WTC11 (cell line): ENCODE measurements around the gene FBXO21. TPM values are rescaled to one million over a fixed set of nuclear protein-coding genes. Genes with fewer than 3 reads are reported as not detected.
"Not testable (repeated sequence)": the region's sequence is repeated elsewhere in the genome, so short reads cannot be mapped to it uniquely, and the experiment has no call there.

Source experiments
- ATAC-seq: fragments of 200-7000 bp; cut with Tn5 transposase; 2 replicates; pipeline ENCODE4 v1.10.0; 2021; ENCODE audit warnings: mild to moderate bottlenecking, moderate library complexity
- CTCF ChIA-PET: fragments of 300-600 bp; sonication (Branson Sonifier 250); formaldehyde crosslinking; loops from one replicate; lab custom pipeline; 2021; ENCODE audit warnings: antibody characterized with exemption; lab: Charles Lee
- POLR2A ChIA-PET: fragments of 350-600 bp; sonication (Branson Sonifier 250); formaldehyde crosslinking; loops from one replicate; lab custom pipeline; 2021; ENCODE audit warnings: antibody characterized with exemption; lab: Charles Lee
- DNase-seq: peaks from one replicate; pipeline ENCODE4 v3.0.0; 2021; ENCODE audit warnings: low spot score
- H3K27ac Mint-ChIP-seq: 2 replicates; pipeline ENCODE4 v1.8.0; 2021; ENCODE audit warnings: mixed read lengths
- H3K27me3 Mint-ChIP-seq: 2 replicates; pipeline ENCODE4 v1.8.0; 2021; ENCODE audit warnings: low read depth, mild to moderate bottlenecking, moderate library complexity, mixed read lengths
- H3K36me3 Mint-ChIP-seq: 2 replicates; pipeline ENCODE4 v1.8.0; 2021; ENCODE audit warnings: mixed read lengths
- H3K4me1 Mint-ChIP-seq: 2 replicates; pipeline ENCODE4 v1.8.0; 2022; ENCODE audit warnings: mixed read lengths
- H3K4me3 Mint-ChIP-seq: 2 replicates; pipeline ENCODE4 v1.8.0; 2021; ENCODE audit warnings: mild to moderate bottlenecking, moderate library complexity, mixed read lengths
- H3K9me3 Mint-ChIP-seq: 2 replicates; pipeline ENCODE4 v1.8.0; 2021; ENCODE audit warnings: mixed read lengths
- ERG ChIP-seq: fragments of 250-450 bp; sonication (Bioruptor Pico); IDR thresholded peaks from 2 replicates; pipeline ENCODE4 v1.8.0; 2021; ENCODE audit warnings: mild to moderate bottlenecking
- FOXP1 ChIP-seq: sonication (generic); formaldehyde crosslinking; IDR thresholded peaks from 2 replicates; pipeline ENCODE4 v1.8.0; 2022; ENCODE audit warnings: missing genetic modification reagents, mild to moderate bottlenecking, moderate library complexity, borderline replicate concordance
- IRF2 ChIP-seq: sonication (generic); formaldehyde crosslinking; IDR thresholded peaks from 2 replicates; pipeline ENCODE4 v1.8.0; 2022; ENCODE audit warnings: low read depth, missing genetic modification reagents, borderline replicate concordance
- KAT7 ChIP-seq: sonication (generic); formaldehyde crosslinking; IDR thresholded peaks from 2 replicates; pipeline ENCODE4 v1.8.1; 2023; ENCODE audit warnings: missing genetic modification reagents, mild to moderate bottlenecking, borderline replicate concordance
- MYBL2 ChIP-seq: sonication (generic); formaldehyde crosslinking; IDR thresholded peaks from 2 replicates; pipeline ENCODE4 v1.8.1; 2023; ENCODE audit warnings: mild to moderate bottlenecking, moderate library complexity, missing genetic modification reagents
- NR1H2 ChIP-seq: sonication (generic); formaldehyde crosslinking; IDR thresholded peaks from 2 replicates; pipeline ENCODE4 v1.9.0; 2021; ENCODE audit warnings: mild to moderate bottlenecking, moderate library complexity, missing genetic modification reagents
- NR3C1 ChIP-seq: sonication (generic); formaldehyde crosslinking; conservative IDR thresholded peaks from 2 replicates; pipeline ENCODE4 v1.8.1; 2023; ENCODE audit warnings: low read depth, mild to moderate bottlenecking, missing genetic modification reagents
- RORB ChIP-seq: fragments of 250-450 bp; sonication (Bioruptor Pico); IDR thresholded peaks from 2 replicates; pipeline ENCODE4 v1.9.0; 2021; ENCODE audit warnings: mild to moderate bottlenecking
- SOX15 ChIP-seq: fragments of 250-450 bp; sonication (Bioruptor Pico); IDR thresholded peaks from 2 replicates; pipeline ENCODE4 v1.9.0; 2021; ENCODE audit warnings: mild to moderate bottlenecking
- TEAD1 ChIP-seq: sonication (generic); formaldehyde crosslinking; IDR thresholded peaks from 2 replicates; pipeline ENCODE4 v1.8.0; 2022; ENCODE audit warnings: mild to moderate bottlenecking, missing genetic modification reagents
- ZNF317 ChIP-seq: sonication (generic); formaldehyde crosslinking; IDR thresholded peaks from 2 replicates; pipeline ENCODE4 v1.8.1; 2023; ENCODE audit warnings: low read depth, mild to moderate bottlenecking, moderate library complexity, missing genetic modification reagents, borderline replicate concordance
- ZNF416 ChIP-seq: fragments of 250-450 bp; sonication (Bioruptor Pico); IDR thresholded peaks from 2 replicates; pipeline ENCODE4 v1.9.0; 2021; ENCODE audit warnings: mild to moderate bottlenecking, inconsistent platforms
- ZNF512 ChIP-seq: sonication (generic); formaldehyde crosslinking; IDR thresholded peaks from 2 replicates; pipeline ENCODE4 v1.8.1; 2022; ENCODE audit warnings: missing genetic modification reagents, borderline replicate concordance
- total RNA-seq: library from RNA; stranded (reverse); gene quantifications from 3 replicates; pipeline ENCODE4 v1.2.3, GENCODE V29; 2021
- TF ChIP-seq, protein P1 (sequence below): sonication (generic); formaldehyde crosslinking; IDR thresholded peaks from 2 replicates; pipeline ENCODE4 v1.8.0; 2022; ENCODE audit warnings: mild to moderate bottlenecking, missing genetic modification reagents
- TF ChIP-seq, protein P2 (sequence below): sonication (generic); formaldehyde crosslinking; conservative IDR thresholded peaks from 2 replicates; pipeline ENCODE4 v1.8.1; 2023; ENCODE audit warnings: mild to moderate bottlenecking, low read depth, missing genetic modification reagents, moderate library complexity

The FBXO21 gene
- total RNA-seq, 1 experiment from 2014 or later, result 60.3 TPM

GRCh38 chr12:117220947-117221346 is 30.7 kb upstream of the FBXO21 start:
- H3K27ac Mint-ChIP-seq, H3K4me3 Mint-ChIP-seq, H3K4me1 Mint-ChIP-seq, DNase-seq, H3K36me3 Mint-ChIP-seq, H3K9me3 Mint-ChIP-seq, ATAC-seq, POLR2A ChIA-PET, H3K27me3 Mint-ChIP-seq: not testable (repeated sequence)
- CTCF ChIA-PET, result interaction anchor here (1.0 to 2.0 kb wide), 5 partner anchors 11 to 636 kb away, joined by 3 to 7 read pairs (median 3); no protein-coding TSS in a partner anchor

- no peaks in the 10 kb centered on the region for H3K9me3 Mint-ChIP-seq
- no peak overlapping the region for H3K27ac Mint-ChIP-seq
- no peak overlapping the region for H3K4me3 Mint-ChIP-seq
- peaks cover under 1% of the 10 kb centered on the region for H3K4me1 Mint-ChIP-seq
- CTCF ChIA-PET, result interaction anchor here (1.0 kb wide), 1 partner anchor 12 kb away, joined by 3 read pairs; no protein-coding TSS in a partner anchor
- POLR2A ChIA-PET, result no interaction called here
- no peaks in the 10 kb centered on the region for H3K36me3 Mint-ChIP-seq
- TF ChIP-seq, protein P1, sequence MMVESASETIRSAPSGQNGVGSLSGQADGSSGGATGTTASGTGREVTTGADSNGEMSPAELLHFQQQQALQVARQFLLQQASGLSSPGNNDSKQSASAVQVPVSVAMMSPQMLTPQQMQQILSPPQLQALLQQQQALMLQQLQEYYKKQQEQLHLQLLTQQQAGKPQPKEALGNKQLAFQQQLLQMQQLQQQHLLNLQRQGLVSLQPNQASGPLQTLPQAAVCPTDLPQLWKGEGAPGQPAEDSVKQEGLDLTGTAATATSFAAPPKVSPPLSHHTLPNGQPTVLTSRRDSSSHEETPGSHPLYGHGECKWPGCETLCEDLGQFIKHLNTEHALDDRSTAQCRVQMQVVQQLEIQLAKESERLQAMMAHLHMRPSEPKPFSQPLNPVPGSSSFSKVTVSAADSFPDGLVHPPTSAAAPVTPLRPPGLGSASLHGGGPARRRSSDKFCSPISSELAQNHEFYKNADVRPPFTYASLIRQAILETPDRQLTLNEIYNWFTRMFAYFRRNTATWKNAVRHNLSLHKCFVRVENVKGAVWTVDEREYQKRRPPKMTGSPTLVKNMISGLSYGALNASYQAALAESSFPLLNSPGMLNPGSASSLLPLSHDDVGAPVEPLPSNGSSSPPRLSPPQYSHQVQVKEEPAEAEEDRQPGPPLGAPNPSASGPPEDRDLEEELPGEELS (CRISPR knock-in tag), result no peak
- TF ChIP-seq ZNF512 (CRISPR knock-in tag) (no peak), ZNF416 (CRISPR knock-in tag) (no peak), FOXP1 (CRISPR knock-in tag) (no peak), NR3C1 (CRISPR knock-in tag) (no peak), SOX15 (CRISPR knock-in tag) (no peak), MYBL2 (CRISPR knock-in tag) (no peak), ERG (CRISPR knock-in tag) (no peak)
- TF ChIP-seq, protein P2, sequence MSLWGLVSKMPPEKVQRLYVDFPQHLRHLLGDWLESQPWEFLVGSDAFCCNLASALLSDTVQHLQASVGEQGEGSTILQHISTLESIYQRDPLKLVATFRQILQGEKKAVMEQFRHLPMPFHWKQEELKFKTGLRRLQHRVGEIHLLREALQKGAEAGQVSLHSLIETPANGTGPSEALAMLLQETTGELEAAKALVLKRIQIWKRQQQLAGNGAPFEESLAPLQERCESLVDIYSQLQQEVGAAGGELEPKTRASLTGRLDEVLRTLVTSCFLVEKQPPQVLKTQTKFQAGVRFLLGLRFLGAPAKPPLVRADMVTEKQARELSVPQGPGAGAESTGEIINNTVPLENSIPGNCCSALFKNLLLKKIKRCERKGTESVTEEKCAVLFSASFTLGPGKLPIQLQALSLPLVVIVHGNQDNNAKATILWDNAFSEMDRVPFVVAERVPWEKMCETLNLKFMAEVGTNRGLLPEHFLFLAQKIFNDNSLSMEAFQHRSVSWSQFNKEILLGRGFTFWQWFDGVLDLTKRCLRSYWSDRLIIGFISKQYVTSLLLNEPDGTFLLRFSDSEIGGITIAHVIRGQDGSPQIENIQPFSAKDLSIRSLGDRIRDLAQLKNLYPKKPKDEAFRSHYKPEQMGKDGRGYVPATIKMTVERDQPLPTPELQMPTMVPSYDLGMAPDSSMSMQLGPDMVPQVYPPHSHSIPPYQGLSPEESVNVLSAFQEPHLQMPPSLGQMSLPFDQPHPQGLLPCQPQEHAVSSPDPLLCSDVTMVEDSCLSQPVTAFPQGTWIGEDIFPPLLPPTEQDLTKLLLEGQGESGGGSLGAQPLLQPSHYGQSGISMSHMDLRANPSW (CRISPR knock-in tag), result no peak
- TF ChIP-seq, all 79 proteins: peak for 0
- DNase-seq (no peak), ATAC-seq (no peak)
- no peaks in the 10 kb centered on the region for H3K27me3 Mint-ChIP-seq
Measured at GRCh38 chr12:117218149-117218548, 27.9 kb upstream of the FBXO21 start.

DNA sequence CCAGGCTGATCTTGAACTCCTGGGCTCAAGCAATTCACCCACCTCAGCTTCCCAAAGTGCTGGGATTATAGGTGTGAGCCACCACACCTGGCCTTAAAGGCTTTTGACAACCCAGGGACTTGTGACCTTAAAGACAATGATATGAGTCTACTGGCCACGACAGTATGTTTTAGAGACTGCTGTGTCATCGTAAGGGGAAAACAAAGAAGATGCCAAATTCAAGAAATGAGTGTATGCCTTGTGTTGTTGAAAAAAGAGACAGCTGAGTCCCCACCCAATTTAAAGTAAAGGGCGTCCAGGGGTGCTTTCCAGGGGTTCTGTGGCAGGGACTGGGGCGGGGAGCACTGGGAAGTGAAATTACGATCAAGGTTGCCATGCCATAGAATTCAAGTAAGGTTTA is 26.4 kb upstream of the FBXO21 start:
- POLR2A ChIA-PET, result no interaction called here
- no peak for TF ChIP-seq SOX15 (CRISPR knock-in tag)
- TF ChIP-seq NR1H2, result no peak
- no peak for TF ChIP-seq TEAD1 (CRISPR knock-in tag)
- no peak for TF ChIP-seq RORB
- no peak for TF ChIP-seq IRF2 (CRISPR knock-in tag)
- TF ChIP-seq FOXP1 (CRISPR knock-in tag), result no peak
- no peak for TF ChIP-seq KAT7 (CRISPR knock-in tag)
- no peak for TF ChIP-seq ZNF317 (CRISPR knock-in tag)

More for the DNA sequence above, 26.4 kb upstream of the FBXO21 start:
- H3K36me3 Mint-ChIP-seq, result no peaks in the 10 kb centered on the region
- no peak overlapping the region for H3K4me3 Mint-ChIP-seq
- no peak for ATAC-seq
- no peaks in the 10 kb centered on the region for H3K27me3 Mint-ChIP-seq
- no peak for DNase-seq
- no peak overlapping the region for H3K27ac Mint-ChIP-seq
- no peaks in the 10 kb centered on the region for H3K9me3 Mint-ChIP-seq
- CTCF ChIA-PET, result interaction anchor here (0.7 kb wide), 1 partner anchor 455 kb away, joined by 4 read pairs; no protein-coding TSS in a partner anchor
- peaks cover 6% of the 10 kb centered on the region for H3K4me1 Mint-ChIP-seq
